HepG2 (cell line): ENCODE data around the gene VWA5B1. TPM values are rescaled to one million over a fixed set of nuclear protein-coding genes. Genes with fewer than 3 reads are reported as not detected.

Experiments used
- ATAC-seq: fragments of 200-7000 bp; cut with Tn5 transposase; 3 replicates; pipeline ENCODE4 v1.9.1; 2020; ENCODE audit warnings: mild to moderate bottlenecking, moderate library complexity
- BruUV-seq: library from RNA; stranded (reverse); fragments of 400-500 nt; replicated peaks from 2 replicates; lab custom pipeline; 2021; lab: Mats Ljungman, UMichigan
- CTCF ChIA-PET: fragments of 300-600 bp; formaldehyde crosslinking; extraction: SDS; loops from one replicate; lab custom pipeline; 2021; ENCODE audit warnings: low total read pairs, inconsistent platforms, low intra/inter-chr PET ratio; lab: Yijun Ruan, JAX
- POLR2A ChIA-PET: fragments of 350-600 bp; sonication (Branson Sonifier 250); formaldehyde crosslinking; loops from one replicate; lab custom pipeline; 2020; ENCODE audit warnings: antibody characterized with exemption, inconsistent platforms; lab: Yijun Ruan, JAX
- DNase-seq: peaks from one replicate; pipeline ENCODE4 v3.0.0-alpha.2; 2015; ENCODE audit warnings: low spot score
- FAIRE-seq: peaks from 3 replicates; lab custom pipeline; 2011; peaks lifted over from hg19 to GRCh38; lab: Jason Lieb, UNC
- H2AFZ ChIP-seq: one replicate; pipeline ENCODE4 v1.6.1; 2011; ENCODE audit warnings: low read length, inconsistent platforms
- H3K27ac ChIP-seq: fragments of 300-600 bp; 3 replicates; pipeline ENCODE4 v1.8.0; 2011; ENCODE audit warnings: mixed run types, mild to moderate bottlenecking, mixed read lengths, low read length, inconsistent platforms; ENCODE audit not compliant: insufficient read depth; ENCODE audit errors: extremely low read length
- H3K27me3 ChIP-seq, 2 experiments: fragments of 200-600 bp in 1 of 2; 2 replicates in 1 of 2; 3 replicates in 1 of 2; pipeline versions ENCODE4 v1.6.0 to v1.8.0; 2011; ENCODE audit warnings: low read length in 2 of 2, mild to moderate bottlenecking in 2 of 2, moderate library complexity in 2 of 2, inconsistent platforms in 1 of 2; ENCODE audit not compliant: insufficient read depth in 2 of 2, control insufficient read depth in 1 of 2
- H3K36me3 ChIP-seq, 2 experiments: fragments of 200-600 bp in 1 of 2; replicated peaks in 1 of 2; 2 replicates in 1 of 2; 3 replicates in 1 of 2; pipeline versions ENCODE4 v1.5.1 to v1.8.0; 2011; ENCODE audit warnings: low read length in 2 of 2, inconsistent platforms in 1 of 2; ENCODE audit not compliant: insufficient read depth in 2 of 2, control insufficient read depth in 1 of 2
- H3K4me1 ChIP-seq: 2 replicates; pipeline ENCODE4 v1.5.1; 2012; ENCODE audit warnings: low read length, inconsistent platforms; ENCODE audit not compliant: insufficient read depth
- H3K4me2 ChIP-seq: 2 replicates; pipeline ENCODE4 v1.6.0; 2011; ENCODE audit warnings: low read depth, low read length, inconsistent platforms
- H3K4me3 ChIP-seq, 3 experiments: fragments of 200-600 bp in 1 of 3; sonication (generic), shearing (Covaris generic) in 1 of 3; replicated peaks in 1 of 3; 2 replicates each; pipeline ENCODE4 v1.5.1; 2011 to 2016; ENCODE audit warnings: low read length in 3 of 3, inconsistent platforms in 2 of 3, low read depth in 2 of 3, mild to moderate bottlenecking in 2 of 3, control low read depth in 1 of 3, mixed read lengths in 1 of 3; ENCODE audit not compliant: insufficient read depth in 1 of 3
- H3K79me2 ChIP-seq: one replicate; pipeline ENCODE4 v1.6.1; 2011; ENCODE audit warnings: low read length, inconsistent platforms; ENCODE audit not compliant: insufficient read depth
- H3K9ac ChIP-seq: 2 replicates; pipeline ENCODE4 v1.6.0; 2011; ENCODE audit warnings: mild to moderate bottlenecking, low read depth, low read length, inconsistent platforms; ENCODE audit not compliant: insufficient read depth
- H3K9me3 ChIP-seq: 2 replicates; pipeline ENCODE4 v1.5.1; 2012; ENCODE audit warnings: mild to moderate bottlenecking, low read length
- H4K20me1 ChIP-seq: 2 replicates; pipeline ENCODE4 v1.6.0; 2011; ENCODE audit warnings: inconsistent platforms, mild to moderate bottlenecking, low read length, moderate library complexity; ENCODE audit not compliant: insufficient read depth
- BCL6 ChIP-seq: IDR thresholded peaks from 2 replicates; pipeline ENCODE4 v1.6.1; 2016; ENCODE audit warnings: missing genetic modification reagents, missing compliant biosample characterization
- GABPB1 ChIP-seq: IDR thresholded peaks from 2 replicates; pipeline ENCODE4 v1.6.1; 2016; ENCODE audit warnings: mild to moderate bottlenecking, missing genetic modification reagents, moderate library complexity, missing compliant biosample characterization
- GLI4 ChIP-seq: sonication (generic); formaldehyde crosslinking; IDR thresholded peaks from 2 replicates; pipeline ENCODE4 v1.5.1; 2020; ENCODE audit warnings: missing genetic modification reagents, mild to moderate bottlenecking, moderate library complexity, borderline replicate concordance
- HNF4G ChIP-seq, 2 experiments: sonication (generic) in 1 of 2; formaldehyde crosslinking in 1 of 2; IDR thresholded peaks; 2 replicates each; pipeline versions ENCODE4 v1.4.0 to v1.6.1; 2011 to 2020; ENCODE audit warnings: borderline replicate concordance in 2 of 2, low read depth in 2 of 2, mild to moderate bottlenecking in 2 of 2, low read length in 1 of 2, missing genetic modification reagents in 1 of 2, moderate library complexity in 1 of 2
- HNRNPLL ChIP-seq: fragments of 200-400 bp; formaldehyde crosslinking; IDR thresholded peaks from 2 replicates; pipeline ENCODE4 v1.6.1; 2017; ENCODE audit warnings: mild to moderate bottlenecking, low read depth, low read length; ENCODE audit not compliant: poor library complexity, severe bottlenecking
- NCOA2 ChIP-seq: sonication (generic); formaldehyde crosslinking; IDR thresholded peaks from 2 replicates; pipeline ENCODE4 v1.8.0; 2022; ENCODE audit warnings: inconsistent platforms
- NFKBIZ ChIP-seq: IDR thresholded peaks from 2 replicates; pipeline ENCODE4 v1.6.1; 2018; ENCODE audit warnings: missing genetic modification reagents, missing compliant biosample characterization
- NONO ChIP-seq, 2 experiments: fragments of 450-650 bp in 1 of 2; sonication (generic) in 1 of 2; formaldehyde crosslinking in 1 of 2; IDR thresholded peaks in 1 of 2; conservative IDR thresholded peaks in 1 of 2; 2 replicates each; pipeline versions ENCODE4 v1.6.1 to v1.8.0; 2017 to 2022; ENCODE audit warnings: mild to moderate bottlenecking in 1 of 2, missing genetic modification reagents in 1 of 2, moderate library complexity in 1 of 2
- NR2F1 ChIP-seq, 2 experiments: fragments of 450-650 bp in 1 of 2; formaldehyde crosslinking in 1 of 2; IDR thresholded peaks; 2 replicates each; pipeline versions ENCODE4 v1.5.0 to v1.6.1; 2016 to 2020; ENCODE audit warnings: mild to moderate bottlenecking in 1 of 2, missing compliant biosample characterization in 1 of 2, missing genetic modification reagents in 1 of 2, moderate library complexity in 1 of 2
- NR2F6 ChIP-seq, 2 experiments: IDR thresholded peaks; 2 replicates each; pipeline ENCODE4 v1.6.1; 2016; ENCODE audit warnings: antibody characterized with exemption in 1 of 2, mild to moderate bottlenecking in 1 of 2
- TRIM24 ChIP-seq: sonication (generic); formaldehyde crosslinking; IDR thresholded peaks from 2 replicates; pipeline ENCODE4 v1.8.0; 2022; ENCODE audit warnings: mild to moderate bottlenecking, missing genetic modification reagents
- ZMAT3 ChIP-seq: sonication (generic); formaldehyde crosslinking; conservative IDR thresholded peaks from 2 replicates; pipeline ENCODE4 v1.7.0; 2021; ENCODE audit warnings: missing genetic modification reagents
- ZNF180 ChIP-seq: sonication (generic); formaldehyde crosslinking; IDR thresholded peaks from 2 replicates; pipeline ENCODE4 v1.4.0; 2020; ENCODE audit warnings: low read depth, missing genetic modification reagents, borderline replicate concordance
- ZNF276 ChIP-seq: sonication (generic); formaldehyde crosslinking; IDR thresholded peaks from 2 replicates; pipeline ENCODE4 v1.4.0; 2020; ENCODE audit warnings: mild to moderate bottlenecking, low read depth, missing genetic modification reagents
- ZNF382 ChIP-seq: sonication (generic); formaldehyde crosslinking; IDR thresholded peaks from 2 replicates; pipeline ENCODE4 v1.5.0; 2020; ENCODE audit warnings: missing genetic modification reagents, mild to moderate bottlenecking, borderline replicate concordance
- ZNF597 ChIP-seq: sonication (generic); formaldehyde crosslinking; IDR thresholded peaks from 2 replicates; pipeline ENCODE4 v1.5.0; 2020; ENCODE audit warnings: missing genetic modification reagents
- ZNF678 ChIP-seq: sonication (generic); formaldehyde crosslinking; IDR thresholded peaks from 2 replicates; pipeline ENCODE4 v1.4.0; 2020; ENCODE audit warnings: mild to moderate bottlenecking, missing genetic modification reagents
- ZNF780A ChIP-seq: sonication (generic); formaldehyde crosslinking; IDR thresholded peaks from 2 replicates; pipeline ENCODE4 v1.8.0; 2022; ENCODE audit warnings: mild to moderate bottlenecking, missing genetic modification reagents, moderate library complexity
- ZNF816 ChIP-seq: sonication (generic); formaldehyde crosslinking; IDR thresholded peaks from 2 replicates; pipeline ENCODE4 v1.8.0; 2022; ENCODE audit warnings: missing genetic modification reagents, mild to moderate bottlenecking, borderline replicate concordance
- WGBS: methylation state at CpG from one replicate; pipeline ENCODE4 v1.1.6; 2017; ENCODE audit warnings: low lambda C conversion rate; 5-methylcytosine and 5-hydroxymethylcytosine counted together
- in situ Hi-C: cut with HindIII; loops from 2 replicates; pipeline ENCODE4 v1.10.0; 2017; ENCODE audit warnings: low pct_unique_long_range_greater_than_20kb; ENCODE audit not compliant: extremely low pct_ligation_motif_present
- intact Hi-C: fragments of 100-400 bp; cut with micrococcal nuclease; formaldehyde crosslinking; loops from one replicate; pipeline ENCODE4 v1.10.0; 2022; ENCODE audit not compliant: unreplicated experiment
- polyA plus RNA-seq, 8 experiments: library from polyadenylated mRNA; depleted of rRNA in 3 of 8; stranded (reverse) in 7 of 8; unstranded in 1 of 8; fragments of >200 nt; fragmentation: Illumina TruSeq in 4 of 8; extraction: Trizol in 4 of 8; gene quantifications; 2 replicates each; pipeline versions ENCODE4 v1.2.1 to v1.2.3, GENCODE V29; 2011 to 2016; ENCODE audit warnings: low read depth in 4 of 8, missing spikeins in 1 of 8, mixed read lengths in 1 of 8; ENCODE audit not compliant: insufficient read depth in 1 of 8
- total RNA-seq, 5 experiments: library from RNA; depleted of rRNA; stranded (reverse); fragments of >200 nt; fragmentation: Illumina TruSeq; extraction: Trizol; gene quantifications; 2 replicates each; pipeline ENCODE4 v1.2.3, GENCODE V29; 2016; ENCODE audit warnings: low read depth in 1 of 5

VWA5B1 gene
- total and polyA plus RNA-seq, 2 of the 13 experiments (the other 11 are each of a cell fraction or from before 2014, with no cell fraction given): not detected

GRCh38 chr1:20343149-20343937 is 52.7 kb downstream of the VWA5B1 start:
- ATAC-seq (no peak), DNase-seq (no peak), FAIRE-seq (no peak)
- Histone ChIP-seq H3K4me1 (no peaks in the 10 kb centered on the region), H3K9ac (no peak overlapping the region), H3K4me3 (no peak overlapping the region), H3K79me2 (no peaks in the 10 kb centered on the region), H3K27me3 (peaks cover 1 to 4% of the 10 kb centered on the region in 2 experiments; a peak in 1 of 5 replicates), H4K20me1 (no peaks in the 10 kb centered on the region), H3K27ac (no peak overlapping the region), H3K4me2 (no peak overlapping the region), H2AFZ (no peak overlapping the region), H3K36me3 (no peaks in the 10 kb centered on the region), H3K9me3 (no peaks in the 10 kb centered on the region)
- WGBS: 55% methylated on average over 37 of the region's 59 CpGs
- no TSS peak for BruUV-seq
- intact Hi-C loops: no loop called here
- ChIA-PET CTCF (no interaction called here), POLR2A (no interaction called here)
- in situ Hi-C loops: no loop called here
- TF ChIP-seq NR2F6 (IDR thresholded peaks at IDR 0.05) (no peak), NR2F6 (CRISPR knock-in tag; IDR thresholded peaks at IDR 0.05) (no peak), ZMAT3 (CRISPR knock-in tag) (no peak), GLI4 (CRISPR knock-in tag) (no peak), ZNF780A (CRISPR knock-in tag) (no peak), ZNF816 (CRISPR knock-in tag) (no peak), ZNF180 (CRISPR knock-in tag) (no peak), NFKBIZ (CRISPR knock-in tag) (no peak), NCOA2 (CRISPR knock-in tag) (no peak), ZNF276 (CRISPR knock-in tag) (no peak), NR2F1 (CRISPR knock-in tag; IDR thresholded peaks at IDR 0.05) (no peak), NONO (IDR thresholded peaks at IDR 0.05) (no peak), NONO (CRISPR knock-in tag; conservative IDR thresholded peaks at IDR 0.05) (no peak), ZNF678 (CRISPR knock-in tag) (no peak), GABPB1 (CRISPR knock-in tag) (no peak), ZNF382 (CRISPR knock-in tag) (no peak), ZNF597 (CRISPR knock-in tag) (no peak), HNRNPLL (no peak), BCL6 (CRISPR knock-in tag) (no peak), HNF4G (IDR thresholded peaks at IDR 0.05; ENCODE audit: borderline replicate concordance, low read depth, low read length) (no peak), HNF4G (CRISPR knock-in tag; IDR thresholded peaks at IDR 0.05; ENCODE audit: borderline replicate concordance, low read depth) (no peak), TRIM24 (CRISPR knock-in tag) (no peak)
